Measurements from ENCODE around the gene FAM174B. TPM values are rescaled to one million over a fixed set of nuclear protein-coding genes. Genes with fewer than 3 reads are reported as not detected.

FAM174B gene
- total RNA-seq, 1 donor from 2014 or later = 62.6 TPM

DNA sequence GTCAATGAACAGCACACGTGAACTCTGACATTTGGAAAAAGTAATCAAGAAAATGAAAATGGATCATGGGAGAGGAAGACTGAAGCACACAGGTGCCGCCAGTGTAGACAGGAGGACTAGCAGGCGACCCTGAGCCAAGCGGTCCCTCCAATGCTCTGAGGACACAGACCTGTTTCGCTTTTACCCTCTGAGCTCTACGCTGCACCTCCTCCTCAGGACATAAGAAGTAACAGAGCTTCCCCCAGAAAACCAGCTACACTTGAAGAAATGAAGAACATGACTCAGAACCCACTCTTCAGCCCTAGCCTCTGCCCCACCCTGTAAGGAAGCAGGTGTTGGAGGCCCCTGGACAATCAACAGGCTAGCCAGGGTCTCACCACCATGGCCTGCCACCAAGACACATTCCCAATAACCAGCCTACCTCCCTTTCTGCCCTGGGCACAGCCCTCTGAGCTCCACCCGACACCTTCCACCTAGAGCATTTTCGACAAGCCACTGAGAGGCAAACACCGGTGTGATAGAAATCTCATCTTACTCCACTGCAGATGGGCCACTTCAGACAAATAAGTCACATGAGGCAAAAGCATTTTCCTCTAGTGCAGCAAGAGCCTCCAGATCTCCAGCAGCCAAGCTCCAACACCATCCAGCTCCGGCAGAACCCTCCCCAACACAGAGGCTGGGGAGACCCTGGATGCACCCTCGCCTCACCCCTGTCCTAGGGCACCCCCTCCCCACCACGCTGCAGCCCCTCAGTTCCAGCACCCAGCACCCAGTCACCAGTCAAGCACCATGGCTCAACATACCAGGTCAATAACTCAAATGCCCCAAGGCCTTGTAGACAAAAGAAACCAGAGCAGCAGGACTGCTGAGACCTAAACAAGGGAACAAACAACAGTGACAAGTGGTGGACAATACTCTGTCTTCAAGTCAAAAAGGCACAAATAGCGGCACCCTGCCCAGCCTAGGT lies 11.4 kb downstream of the FAM174B start:
- no peak for DNase-seq (ENCODE audit: low read depth in 2 of 2)

DNA sequence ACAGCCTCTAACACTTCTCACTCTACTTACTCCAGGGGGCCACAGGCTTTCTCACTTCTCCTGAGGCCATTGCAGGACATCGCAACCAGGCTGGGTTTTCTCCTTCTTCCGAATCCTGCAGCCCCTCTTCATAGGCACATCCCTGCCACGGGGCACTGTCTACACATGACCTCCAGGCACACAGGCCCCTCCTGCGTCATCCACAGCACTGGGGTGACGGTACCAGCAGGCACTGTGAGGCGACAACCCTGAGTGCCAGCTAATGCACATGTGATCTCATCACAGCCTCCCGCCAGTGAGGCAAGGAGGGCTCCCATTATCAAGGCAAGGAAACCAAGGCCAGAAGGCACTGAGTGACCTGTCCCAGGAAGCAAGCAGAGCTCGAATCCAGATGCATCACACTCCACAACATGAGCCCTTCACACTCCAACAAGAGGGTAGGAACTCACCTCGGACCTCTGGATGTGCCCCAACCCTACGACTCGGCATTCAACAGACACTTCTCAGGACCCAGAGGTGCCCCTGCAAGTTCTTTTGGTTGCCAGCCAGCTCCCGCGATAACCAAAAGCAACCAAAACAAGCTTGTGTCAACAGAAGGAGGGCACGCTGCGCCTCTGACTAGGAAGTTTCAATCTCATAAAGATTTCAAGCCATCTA lies 16.7 kb downstream of the FAM174B start:
- no peak for DNase-seq (ENCODE audit: low read depth in 2 of 2)

DNA sequence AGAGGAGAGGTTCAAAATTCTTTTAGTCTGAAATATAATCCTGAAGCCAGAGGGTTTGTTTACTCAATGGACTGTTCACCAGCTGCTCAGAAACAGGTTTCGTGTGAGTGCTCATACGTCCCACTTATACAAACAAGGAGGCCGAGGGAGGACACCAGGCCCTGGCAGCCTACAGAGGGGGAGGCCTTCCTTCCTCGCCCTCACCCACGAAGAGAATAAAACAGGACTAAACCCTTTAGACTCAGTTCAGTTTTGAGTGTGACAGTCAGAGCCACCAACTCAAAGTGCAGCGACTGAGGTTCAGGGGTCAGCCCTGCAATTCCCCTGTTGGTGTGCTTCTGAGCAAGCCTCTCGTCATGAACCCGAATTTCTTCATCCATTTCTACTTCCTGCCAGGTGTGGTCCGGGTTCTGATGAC lies 17.3 kb downstream of the FAM174B start:
- peak in 1 of 2 donors; percentile 48 for DNase-seq (ENCODE audit: low read depth in 2 of 2)

DNA sequence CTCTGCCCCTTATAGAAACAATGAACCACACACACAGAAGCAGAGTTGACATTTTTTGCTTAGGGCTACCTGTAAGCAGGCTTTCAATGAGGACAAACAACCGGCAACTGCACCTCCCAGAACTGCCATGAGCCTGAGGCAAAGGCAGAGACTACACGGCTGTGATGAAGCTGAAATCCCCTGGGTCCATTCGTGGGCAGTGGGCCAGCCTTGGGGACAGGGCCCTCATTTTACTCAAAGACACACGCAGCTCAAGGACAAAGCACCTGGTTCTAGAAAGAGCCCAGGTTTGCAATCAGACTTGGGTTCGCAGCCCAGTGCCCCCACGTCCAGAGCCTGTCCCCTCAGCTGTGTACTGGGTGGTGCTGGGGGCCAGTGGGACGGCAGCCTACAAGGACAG lies 17.9 kb downstream of the FAM174B start:
- DNase-seq (ENCODE audit: low read depth in 2 of 2) = no peak

DNA sequence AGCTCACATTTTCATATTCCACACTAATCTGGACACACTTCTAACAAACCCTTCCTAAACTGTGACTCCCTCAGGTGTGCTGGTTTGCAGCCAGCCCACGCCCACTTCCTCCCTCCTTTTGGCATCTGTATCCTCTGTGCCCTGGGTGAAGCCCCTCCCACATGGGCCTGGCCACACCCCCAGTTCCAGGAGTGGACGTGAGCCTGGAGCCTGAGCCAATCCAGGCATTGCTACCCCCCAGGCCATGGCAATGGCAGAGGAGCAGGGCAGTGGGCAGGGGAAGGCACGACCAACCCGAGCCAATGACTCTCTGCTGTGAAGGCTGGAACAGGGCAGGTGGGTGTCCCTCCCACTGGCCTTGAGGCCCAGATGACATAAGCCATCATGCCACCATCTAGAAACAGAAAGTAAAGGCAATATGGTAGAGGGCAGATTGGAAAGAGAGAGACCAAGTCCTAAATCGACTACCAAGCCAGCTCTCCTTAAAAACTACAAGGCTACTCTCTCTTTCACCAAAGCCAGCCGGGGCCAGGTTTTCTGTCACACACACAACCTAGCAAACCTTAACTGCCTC lies 18.6 kb downstream of the FAM174B start:
- no peak for DNase-seq (ENCODE audit: low read depth in 2 of 2)

DNA sequence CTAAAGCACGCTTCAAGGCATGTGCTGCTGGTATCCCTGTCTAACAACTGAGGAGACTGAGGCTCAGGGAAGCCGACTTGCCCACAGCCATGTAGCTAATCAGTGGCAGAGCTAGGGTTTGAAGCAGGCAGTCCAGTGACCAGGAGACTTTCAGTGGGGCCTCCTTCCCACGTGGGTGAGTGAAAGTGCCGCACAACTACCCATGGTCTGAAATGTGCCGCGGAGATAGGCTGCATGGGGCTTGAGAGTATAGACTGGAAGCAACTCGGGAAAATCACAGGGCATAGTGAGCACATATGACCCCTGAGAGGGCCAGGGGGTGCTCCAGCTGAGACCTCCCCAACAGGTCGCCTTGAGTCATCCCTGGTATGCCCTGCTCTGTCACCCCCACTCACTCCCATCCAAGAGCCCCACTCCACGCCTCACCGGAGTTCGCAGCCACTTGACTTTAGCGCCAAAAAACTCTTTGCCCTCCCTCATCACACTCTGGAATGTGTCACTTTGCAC lies 19.1 kb downstream of the FAM174B start:
- DNase-seq (ENCODE audit: low read depth in 2 of 2) = no peak

DNA sequence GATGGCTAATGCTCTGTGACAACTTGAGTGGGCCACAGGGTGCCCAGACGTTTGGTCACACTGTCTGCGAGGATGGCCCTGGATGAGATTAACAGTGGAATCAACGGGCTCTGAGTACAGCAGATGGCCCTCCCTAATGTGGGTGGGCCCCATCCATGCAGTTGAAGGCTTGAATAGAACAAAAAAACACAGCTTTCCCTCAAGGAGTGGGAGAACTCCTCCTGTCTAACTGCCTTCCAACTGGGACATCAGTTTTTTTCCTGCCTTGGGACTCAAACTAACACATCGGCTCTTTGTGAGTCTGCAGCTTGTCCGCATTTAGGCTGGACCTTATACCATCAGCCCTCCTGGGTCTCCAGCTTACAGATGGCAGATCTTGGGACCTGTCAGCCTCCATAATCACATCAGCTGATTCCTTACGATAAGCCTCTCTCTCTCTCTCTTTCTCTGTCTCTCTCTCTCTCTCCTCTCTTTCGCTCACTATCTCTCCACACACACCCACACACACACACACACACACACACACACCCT lies 20.8 kb downstream of the FAM174B start:
- no peak for DNase-seq (ENCODE audit: low read depth in 2 of 2)

DNA sequence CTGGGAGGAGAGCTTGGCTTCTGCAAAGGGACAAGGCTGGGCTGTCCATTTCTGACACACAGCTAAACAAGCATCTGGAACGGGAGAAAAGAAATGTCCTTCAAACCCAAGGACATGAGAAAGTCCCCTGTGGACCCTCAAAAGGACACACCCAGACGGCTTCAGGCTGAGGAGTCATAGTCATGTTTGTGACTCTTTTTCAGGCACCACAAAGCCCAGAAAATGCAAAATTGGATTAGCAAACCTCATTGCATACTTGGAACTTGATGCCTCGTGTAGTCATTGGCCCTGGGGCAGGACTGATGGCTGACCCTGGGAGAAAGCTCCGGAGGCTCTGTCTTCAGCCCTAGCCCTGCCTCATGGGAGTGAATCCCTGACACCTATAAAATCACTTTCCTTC lies 21.5 kb downstream of the FAM174B start:
- DNase-seq (ENCODE audit: low read depth in 2 of 2) = no peak

DNA sequence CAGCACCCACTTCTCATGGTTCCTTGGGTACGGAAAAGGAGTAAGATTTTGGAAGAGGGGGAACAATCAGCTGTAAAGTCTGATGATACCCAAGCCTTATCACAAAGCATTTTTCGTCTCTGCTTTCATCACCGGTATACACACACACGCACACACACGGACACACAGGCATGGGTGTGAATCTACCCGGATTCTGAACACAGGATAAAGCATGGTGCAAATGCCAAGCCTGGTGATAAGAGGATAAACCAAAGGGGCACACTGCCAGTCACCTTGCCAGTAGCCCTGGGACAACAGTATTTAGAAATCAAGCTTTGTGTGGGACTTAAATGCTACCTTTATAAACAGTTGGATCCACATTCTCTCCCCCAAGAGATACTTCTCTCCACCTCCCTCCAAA lies 22.2 kb downstream of the FAM174B start:
- no peak for DNase-seq (ENCODE audit: low read depth in 2 of 2)

DNA sequence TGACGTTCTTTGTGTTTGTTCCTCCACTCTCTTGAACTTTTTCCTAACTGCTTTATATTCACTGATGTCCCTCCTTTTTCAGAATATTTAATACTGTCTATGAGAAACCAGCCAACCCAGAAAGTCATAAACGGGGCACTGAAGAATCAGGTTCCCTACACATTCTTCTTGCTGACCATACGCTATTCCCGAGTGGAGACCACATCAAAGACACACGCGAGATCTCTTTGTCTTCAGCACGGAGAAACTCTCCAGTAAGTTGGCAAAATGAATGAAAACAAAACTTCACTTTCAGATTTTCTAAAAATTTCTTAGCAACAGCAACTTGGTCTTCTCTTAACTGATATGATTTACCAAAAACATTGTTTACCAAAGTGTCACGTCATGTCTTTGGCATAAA lies 22.6 kb downstream of the FAM174B start:
- no peak for DNase-seq (ENCODE audit: low read depth in 2 of 2)

DNA sequence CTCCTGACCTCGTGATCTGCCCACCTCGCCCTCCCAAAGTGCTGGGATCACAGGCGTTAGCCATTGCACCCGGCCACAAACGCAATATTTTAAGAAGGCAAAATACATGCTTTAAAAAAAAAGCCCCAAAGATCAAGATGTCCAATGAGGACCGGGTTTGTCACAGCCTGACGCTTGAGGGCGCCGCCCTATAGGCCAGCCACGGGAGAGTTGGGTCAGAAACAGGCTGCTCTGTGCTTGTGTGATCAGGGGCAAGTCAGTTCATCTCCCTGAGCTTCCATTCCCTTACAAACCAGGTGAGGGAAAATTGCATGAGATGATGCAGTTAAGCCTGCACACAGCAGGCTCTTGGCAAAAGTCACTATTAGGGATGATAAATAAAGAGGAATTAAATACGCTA lies 23.9 kb downstream of the FAM174B start:
- no peak for DNase-seq (ENCODE audit: low read depth in 2 of 2)

DNA sequence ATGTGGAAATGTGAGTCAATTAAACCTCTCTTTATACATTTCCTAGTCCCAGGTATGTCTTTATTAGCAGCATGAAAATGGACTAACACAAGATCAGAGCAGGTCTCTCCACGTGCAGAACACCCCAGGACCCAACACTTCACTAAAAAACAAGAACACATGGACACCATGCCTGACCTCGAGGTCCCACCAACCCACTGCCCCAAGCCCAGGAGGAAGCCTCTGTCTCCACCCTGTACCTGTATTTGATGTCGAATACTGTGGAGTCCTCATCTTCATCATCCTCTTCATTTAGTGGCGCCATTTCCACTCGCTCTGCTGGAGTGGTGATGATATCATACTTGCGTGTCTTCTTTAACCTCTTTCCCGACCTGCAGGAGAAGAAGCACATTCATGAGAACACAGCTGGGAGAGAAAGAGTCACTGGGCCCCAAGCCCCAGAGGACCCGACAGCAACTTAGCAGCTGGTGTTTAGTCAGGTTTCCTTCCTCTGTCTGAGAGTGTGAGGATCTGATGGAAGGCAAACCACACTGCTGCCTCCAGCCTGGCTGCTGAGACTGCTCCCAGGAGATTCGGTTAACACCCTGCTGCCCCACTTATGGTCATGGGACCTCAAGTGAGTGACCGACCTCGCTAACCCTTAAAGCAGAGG lies 25.5 kb downstream of the FAM174B start:
- DNase-seq (ENCODE audit: low read depth in 2 of 2) = peak in 1 of 2 donors; percentile 82

DNA sequence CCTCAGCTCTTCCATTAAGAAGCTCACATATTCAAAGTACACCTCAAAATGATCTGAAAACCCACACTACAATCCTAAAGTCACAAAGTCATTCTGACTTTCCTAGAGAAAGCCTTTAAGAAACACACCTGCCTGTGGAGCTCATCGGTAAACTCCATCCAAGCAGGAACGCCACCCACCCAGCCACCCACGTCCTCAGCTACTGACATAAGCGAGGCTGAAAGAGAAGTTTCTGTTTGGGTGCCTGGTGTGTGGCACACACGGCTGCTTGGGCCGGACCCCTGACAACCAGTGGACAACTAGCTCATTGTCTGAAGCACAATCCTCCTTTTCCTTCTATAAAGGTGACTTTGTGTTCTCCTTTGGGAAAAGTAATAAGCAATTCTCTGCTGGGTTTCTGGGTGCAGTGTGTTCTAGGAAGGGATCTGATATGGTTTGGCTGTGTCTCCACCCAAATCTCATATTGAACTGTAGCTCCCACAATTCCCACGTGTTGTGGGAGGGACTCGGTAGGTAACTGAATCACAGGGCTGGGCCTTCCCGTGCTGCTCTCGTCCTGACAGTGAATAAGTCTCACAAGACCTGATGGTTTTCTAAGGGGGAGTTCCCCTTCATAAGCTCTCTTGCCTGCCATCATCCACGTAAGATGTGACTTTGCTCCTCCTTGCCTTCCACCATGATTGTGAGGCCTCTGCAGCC lies 26.1 kb downstream of the FAM174B start:
- no peak for DNase-seq (ENCODE audit: low read depth in 2 of 2)

DNA sequence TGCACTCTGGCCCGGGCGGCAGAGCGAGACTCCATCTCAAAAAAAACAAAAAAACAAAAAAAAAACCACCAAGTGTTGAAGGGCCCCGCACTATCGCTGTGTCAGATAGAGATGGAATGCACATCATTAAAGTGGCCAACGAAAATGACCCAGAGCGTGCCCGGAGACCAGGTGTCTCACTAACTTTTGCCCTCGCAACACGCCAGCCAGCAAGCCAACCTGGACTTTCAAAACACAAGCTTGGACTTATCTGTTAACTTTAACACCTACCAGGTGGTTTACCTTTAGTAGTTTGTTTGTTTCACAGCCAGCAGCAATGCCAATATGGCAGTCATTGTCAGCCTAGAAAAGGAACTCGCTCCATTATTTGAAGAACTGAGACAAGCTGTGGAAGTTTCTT lies 28.6 kb downstream of the FAM174B start:
- DNase-seq (ENCODE audit: low read depth in 2 of 2) = no peak

DNA sequence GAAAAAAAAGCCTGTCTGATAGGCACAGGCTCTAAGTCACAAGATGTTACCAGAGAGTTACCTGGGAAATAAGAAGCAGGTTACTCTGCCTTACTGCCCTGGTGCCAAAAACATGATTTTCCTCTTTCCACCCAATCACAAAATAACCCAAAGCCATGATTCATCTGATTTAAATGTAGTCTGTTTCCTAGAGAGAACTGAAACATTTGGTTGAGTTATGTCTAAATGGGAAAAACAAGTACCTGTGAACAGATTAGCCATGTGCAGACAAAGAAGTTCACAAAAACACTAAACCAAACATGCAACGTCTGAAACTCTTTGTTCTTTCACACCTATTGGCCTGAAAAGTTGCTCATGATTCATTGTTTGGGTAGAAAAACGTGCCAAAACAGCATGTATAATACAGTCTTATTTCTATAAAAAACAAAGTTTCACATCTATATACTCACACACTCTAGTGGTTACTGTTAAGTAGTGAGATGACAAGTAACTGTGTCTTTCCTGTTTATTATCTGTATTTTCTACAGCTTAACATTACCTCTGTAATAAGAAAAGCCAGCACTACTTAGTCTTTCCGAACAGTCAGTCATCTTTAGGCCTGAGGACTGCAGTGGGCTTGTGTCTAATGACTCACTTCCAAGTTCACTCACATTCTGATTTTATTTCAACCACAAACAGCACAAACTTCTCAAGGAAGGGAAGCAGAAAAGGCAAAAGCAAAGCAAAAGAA lies 30.2 kb downstream of the FAM174B start:
- peak; percentile 84 to 90 for DNase-seq (ENCODE audit: low read depth in 2 of 2)

DNA sequence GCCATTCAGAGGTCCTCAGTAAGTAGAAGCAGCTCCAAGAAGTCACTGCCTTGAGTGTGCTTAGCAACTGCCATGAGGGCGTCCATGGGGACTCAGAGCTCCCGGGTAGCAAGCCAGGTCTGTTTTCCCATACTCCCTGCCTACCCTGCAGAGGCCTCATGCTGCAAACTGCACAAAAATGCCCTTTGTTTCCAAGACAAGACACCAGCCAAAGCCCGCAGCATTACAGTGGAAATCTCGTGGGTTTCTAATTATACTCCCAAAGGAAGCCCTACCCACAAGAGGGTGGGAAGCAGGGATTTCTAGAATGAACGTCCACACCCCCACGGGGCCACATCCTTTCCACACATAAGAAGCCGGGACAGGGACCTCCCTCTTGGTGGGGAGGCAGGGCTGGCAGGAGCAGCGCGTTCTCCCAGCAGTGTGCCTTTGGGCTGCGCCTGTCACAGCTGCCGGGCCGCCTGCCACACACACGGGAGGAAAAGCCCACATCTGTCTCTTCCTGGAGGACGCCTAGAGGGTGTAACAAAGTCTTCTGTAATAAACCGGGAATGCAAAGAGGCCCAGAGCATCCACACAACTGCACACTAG lies 31.1 kb downstream of the FAM174B start:
- DNase-seq (ENCODE audit: low read depth in 2 of 2) = peak in 1 of 2 donors; percentile 79

DNA sequence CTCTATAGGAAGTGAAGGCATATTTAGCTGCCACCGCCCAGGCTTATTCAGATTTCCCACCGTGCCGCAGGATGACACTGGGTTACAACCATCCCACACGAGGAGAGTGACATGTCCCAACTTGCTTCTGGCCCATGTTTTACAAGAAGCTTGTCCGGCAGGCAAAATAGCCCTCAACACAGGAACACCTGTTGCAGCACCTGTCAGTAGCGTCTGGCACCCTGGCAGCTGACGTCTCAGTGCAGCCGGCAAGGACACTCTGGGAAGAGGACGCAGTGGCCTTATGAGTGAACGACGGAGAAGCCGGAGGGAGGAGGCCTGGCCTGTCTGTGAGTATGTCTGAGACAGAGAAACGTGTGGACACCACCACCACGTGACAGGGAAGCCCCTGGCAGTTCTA lies 32.1 kb downstream of the FAM174B start:
- no peak for DNase-seq (ENCODE audit: low read depth in 2 of 2)

DNA sequence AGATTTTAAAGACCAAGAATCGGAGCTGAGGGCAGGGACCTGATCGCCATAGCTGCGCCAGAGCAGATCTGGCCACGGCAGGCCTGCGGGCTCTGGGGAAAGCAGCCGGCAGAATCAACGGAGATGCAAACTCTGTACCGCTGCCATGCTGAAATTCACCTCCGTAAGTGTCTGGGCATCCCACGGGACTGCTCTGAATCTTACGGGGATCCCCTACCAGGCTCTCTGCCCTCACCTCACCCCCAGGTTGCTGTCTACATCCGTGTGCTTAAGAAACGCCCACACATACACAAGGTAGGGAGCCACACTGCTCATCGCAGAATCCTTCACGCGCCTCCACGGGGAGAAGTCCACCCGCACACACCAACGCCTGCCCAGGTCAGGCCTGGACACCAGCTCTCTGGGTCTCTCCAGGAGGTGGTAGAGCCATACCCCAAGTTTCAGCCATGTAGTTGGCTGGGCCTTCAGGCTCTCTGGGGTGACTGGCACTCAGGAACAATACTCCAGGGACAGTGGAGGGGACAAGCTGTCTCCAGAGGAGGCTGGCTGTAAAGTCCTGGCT lies 33.5 kb downstream of the FAM174B start:
- DNase-seq (ENCODE audit: low read depth in 2 of 2) = no peak

DNA sequence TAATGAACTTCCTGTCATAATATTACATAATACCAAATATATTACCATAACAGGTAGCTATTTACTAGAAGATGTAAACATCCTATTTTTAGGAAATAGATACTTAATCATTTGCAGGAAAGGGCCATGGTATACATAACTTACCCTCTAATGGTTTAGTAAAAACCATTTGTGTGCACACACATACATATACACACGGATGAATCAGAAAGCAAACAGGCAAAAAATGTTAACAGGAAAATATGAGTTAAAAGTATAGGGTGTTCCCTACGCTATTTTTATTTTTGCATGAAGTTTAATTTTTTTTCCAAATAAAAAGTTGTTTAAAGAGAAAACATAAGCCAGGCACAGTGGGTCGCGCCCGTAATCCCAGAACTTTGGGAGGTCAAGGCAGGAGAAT lies 34.6 kb downstream of the FAM174B start:
- DNase-seq (ENCODE audit: low read depth in 2 of 2) = no peak

Measured in dermis microvascular lymphatic vessel endothelial cell (primary cell).